Stimulated activated CD4-positive, alpha-beta T cell treated with anti-CD3 and anti-CD28 coated beads, Interleukin-15, amount 100 ng/mL, for 48 hours (primary cell): ENCODE results near the gene MRPS17.

ENCODE experiments used
- DNase-seq, 2 donors: peaks; one replicate each; pipeline ENCODE4 v3.0.0-alpha.2; 2020; ENCODE audit warnings: low read depth in 2 of 2

Gene MRPS17

GRCh38 chr7:55970978-55971377, 19.3 kb downstream of the MRPS17 start:
- DNase-seq: no peak

DNA sequence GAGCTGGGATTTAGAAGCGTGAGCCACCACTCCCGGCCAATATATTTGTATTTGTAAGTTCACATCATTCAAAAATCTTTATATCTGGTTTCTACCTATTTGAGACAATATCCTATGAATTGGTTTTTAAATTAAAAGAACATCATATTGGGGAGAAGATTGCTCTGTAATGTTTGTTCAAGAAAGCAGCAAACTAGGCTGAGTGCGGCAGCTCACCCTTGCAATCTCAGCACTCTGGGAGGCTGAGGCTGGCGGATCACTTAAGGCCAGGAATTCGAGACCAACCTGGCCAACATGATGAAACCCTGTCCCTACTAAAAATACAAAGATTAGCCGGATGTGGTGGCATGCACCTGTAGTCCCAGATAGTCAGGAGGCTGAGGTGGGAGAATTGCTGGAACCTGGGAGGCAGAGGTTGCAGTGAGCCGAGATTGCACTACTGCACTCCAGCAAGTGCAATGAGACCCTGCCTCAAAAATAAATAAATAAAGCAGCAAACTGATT, 22.1 kb downstream of the MRPS17 start:
- DNase-seq: no peak

DNA sequence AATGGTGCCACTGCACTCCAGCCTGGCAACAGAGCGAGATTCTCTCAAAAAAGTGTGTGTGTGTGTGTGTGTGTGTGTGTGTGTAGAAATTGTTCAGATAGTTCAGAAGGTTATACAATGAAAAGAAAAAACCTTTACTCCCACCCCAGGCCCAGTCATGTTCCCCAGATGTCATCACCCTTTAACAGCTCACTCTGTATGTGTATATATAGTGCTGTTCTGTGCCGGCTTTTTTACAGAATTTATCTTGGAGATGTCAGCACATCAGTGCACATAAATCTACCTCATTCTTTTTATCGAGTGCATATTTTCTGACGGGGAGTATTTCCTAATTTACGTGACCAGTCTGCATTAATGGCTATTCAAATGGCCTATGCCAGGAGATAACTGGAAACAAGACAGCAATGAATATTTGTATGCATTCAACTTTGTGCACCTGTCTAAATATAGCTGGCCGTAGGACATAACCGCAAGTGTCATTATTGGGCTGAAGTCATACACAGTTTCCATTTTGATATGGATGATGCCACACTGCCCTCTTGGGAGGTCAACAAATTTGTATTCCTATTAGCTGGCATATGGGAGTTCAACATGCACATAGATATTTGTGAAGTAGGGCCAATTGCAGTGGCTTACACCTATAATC, 24.4 kb downstream of the MRPS17 start:
- DNase-seq: no peak

- DNase-seq: no peak
Observed at GRCh38 chr7:55977831-55978230, 26.2 kb downstream of the MRPS17 start.

- DNase-seq: no peak
Observed at GRCh38 chr7:55980266-55980665, 28.6 kb downstream of the MRPS17 start.

- no peak for DNase-seq
Observed at GRCh38 chr7:55983537-55983936, 31.9 kb downstream of the MRPS17 start.

DNA sequence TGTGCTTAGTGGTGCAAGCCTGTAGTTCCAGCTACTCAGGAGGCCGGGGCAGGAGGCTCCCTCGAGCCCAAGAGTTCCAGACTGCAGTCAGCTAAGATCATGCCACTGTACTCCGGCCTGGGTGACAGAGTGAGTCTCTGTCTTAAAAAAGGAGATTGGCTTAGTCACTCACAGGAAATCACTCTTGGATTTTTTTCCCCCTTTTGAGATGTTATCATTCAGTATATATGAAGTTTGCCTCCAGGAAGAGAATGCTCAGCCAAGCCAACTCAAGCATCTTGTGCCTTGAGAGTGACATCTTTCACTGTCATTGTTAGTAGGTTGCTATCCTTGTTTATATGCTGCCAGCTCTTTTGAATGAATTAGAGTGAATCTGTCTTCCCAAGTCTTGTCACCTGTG, 40.7 kb downstream of the MRPS17 start:
- DNase-seq: no peak

DNA sequence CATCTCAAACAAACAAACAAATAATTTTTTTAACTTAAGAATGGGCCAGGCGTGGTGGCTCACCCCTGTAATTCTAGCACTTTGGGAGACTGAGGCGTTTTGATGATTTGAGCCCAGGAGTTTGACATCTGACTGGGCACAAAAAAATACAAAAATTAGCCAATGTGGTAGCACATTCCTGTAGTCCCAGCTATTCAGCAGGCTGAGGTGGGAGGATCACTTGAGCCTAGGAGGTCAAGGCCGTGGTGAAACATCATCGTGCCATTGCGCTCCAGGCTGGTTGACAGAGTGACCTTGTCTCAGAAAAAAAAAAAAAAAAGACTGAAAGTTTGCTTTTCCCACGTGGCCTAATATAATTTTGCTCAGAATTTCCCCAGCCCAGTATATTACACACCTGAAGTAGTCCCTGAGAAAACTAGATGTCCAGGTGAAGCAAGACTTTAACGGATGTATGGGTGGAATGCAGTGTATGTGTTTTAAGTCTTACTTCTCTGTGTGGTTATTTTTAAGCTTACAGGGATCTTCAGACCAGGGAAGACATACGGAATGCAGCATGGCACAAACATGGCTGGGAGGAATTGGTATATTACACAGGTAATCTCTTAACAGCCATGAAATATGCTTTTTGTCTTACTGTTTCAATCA, 45.3 kb downstream of the MRPS17 start:
- no peak for DNase-seq

GRCh38 chr7:56003749-56004148, 52.1 kb downstream of the MRPS17 start:
- no peak for DNase-seq
